HL-60 (cell line): ENCODE results near the gene RSAD1.

Experiments
- POLR2AphosphoS5 ChIP-seq: IDR thresholded peaks from 2 replicates; pipeline ENCODE4 v1.6.1; 2012; ENCODE audit warnings: low read depth
- TF ChIP-seq, protein P1 (sequence below): IDR thresholded peaks from one replicate; pipeline ENCODE4 v1.5.1; 2011; ENCODE audit warnings: low read length, control low read depth, inconsistent platforms; ENCODE audit not compliant: insufficient read depth

GRCh38 chr17:50495217-50495823 is 16.7 kb downstream of the RSAD1 start:
- TF ChIP-seq, protein P1, sequence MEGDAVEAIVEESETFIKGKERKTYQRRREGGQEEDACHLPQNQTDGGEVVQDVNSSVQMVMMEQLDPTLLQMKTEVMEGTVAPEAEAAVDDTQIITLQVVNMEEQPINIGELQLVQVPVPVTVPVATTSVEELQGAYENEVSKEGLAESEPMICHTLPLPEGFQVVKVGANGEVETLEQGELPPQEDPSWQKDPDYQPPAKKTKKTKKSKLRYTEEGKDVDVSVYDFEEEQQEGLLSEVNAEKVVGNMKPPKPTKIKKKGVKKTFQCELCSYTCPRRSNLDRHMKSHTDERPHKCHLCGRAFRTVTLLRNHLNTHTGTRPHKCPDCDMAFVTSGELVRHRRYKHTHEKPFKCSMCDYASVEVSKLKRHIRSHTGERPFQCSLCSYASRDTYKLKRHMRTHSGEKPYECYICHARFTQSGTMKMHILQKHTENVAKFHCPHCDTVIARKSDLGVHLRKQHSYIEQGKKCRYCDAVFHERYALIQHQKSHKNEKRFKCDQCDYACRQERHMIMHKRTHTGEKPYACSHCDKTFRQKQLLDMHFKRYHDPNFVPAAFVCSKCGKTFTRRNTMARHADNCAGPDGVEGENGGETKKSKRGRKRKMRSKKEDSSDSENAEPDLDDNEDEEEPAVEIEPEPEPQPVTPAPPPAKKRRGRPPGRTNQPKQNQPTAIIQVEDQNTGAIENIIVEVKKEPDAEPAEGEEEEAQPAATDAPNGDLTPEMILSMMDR: no peak
- TF ChIP-seq POLR2AphosphoS5: no peak
